D721Med (cell line): ENCODE measurements around the gene FMNL3.

Experiments
- DNase-seq: peaks from one replicate; pipeline ENCODE4 v3.0.0; 2011; ENCODE audit warnings: low spot score; ENCODE audit not compliant: insufficient read length
- FAIRE-seq: peaks from 2 replicates; lab custom pipeline; 2011; peaks lifted over from hg19 to GRCh38; lab: Jason Lieb, UNC
- CTCF ChIP-seq: IDR thresholded peaks from 2 replicates; pipeline ENCODE4 v1.5.1; 2012; ENCODE audit warnings: mild to moderate bottlenecking, control low read depth; ENCODE audit not compliant: insufficient read depth; ENCODE audit errors: missing control alignments

FMNL3 gene

GRCh38 chr12:49664167-49664566 lies 43.0 kb downstream of the FMNL3 start:
- DNase-seq: no peak
- FAIRE-seq: no peak
- TF ChIP-seq CTCF: no peak

GRCh38 chr12:49662998-49663843 lies 44.0 kb downstream of the FMNL3 start:
- DNase-seq (no peak), FAIRE-seq (no peak)
- no peak for TF ChIP-seq CTCF

- FAIRE-seq (no peak), DNase-seq (no peak)
- no peak for TF ChIP-seq CTCF
Observed at GRCh38 chr12:49661746-49662145, 45.5 kb downstream of the FMNL3 start.

GRCh38 chr12:49661191-49661590 lies 46.0 kb downstream of the FMNL3 start:
- no peak for FAIRE-seq
- TF ChIP-seq CTCF: no peak
- no peak for DNase-seq

GRCh38 chr12:49659753-49660152 lies 47.5 kb downstream of the FMNL3 start:
- no peak for DNase-seq
- TF ChIP-seq CTCF: no peak
- no peak for FAIRE-seq

- no peak for FAIRE-seq
- no peak for TF ChIP-seq CTCF
- no peak for DNase-seq
Observed at GRCh38 chr12:49658276-49658675, 48.9 kb downstream of the FMNL3 start.

- DNase-seq: no peak
- no peak for FAIRE-seq
Observed at GRCh38 chr12:49655595-49656236, 51.5 kb downstream of the FMNL3 start.

More at GRCh38 chr12:49655595-49656236, 51.5 kb downstream of the FMNL3 start:
- no peak for TF ChIP-seq CTCF
